ENCODE measurements around the gene IMMP2L.

DNA sequence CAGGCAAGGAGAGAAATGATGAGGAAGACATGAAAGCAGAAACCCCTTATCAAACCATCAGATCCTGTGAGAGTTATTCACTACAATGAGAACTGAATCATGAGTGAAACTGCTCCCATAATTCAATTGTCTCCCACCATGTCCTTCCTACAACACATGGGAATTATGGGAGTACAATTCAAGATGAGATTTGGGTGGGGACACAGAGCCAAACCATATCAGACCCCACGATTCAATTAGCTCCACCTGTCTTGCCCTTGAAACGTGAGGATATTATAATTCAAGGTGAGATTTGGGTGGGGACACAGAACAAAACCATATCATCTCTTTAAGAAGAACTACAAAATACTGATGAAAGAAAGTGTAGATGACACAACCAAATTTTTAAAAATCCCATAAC, 128.9 kb downstream of the IMMP2L start:
- TF ChIP-seq CTCF (IDR thresholded peaks at IDR 0.05) (no peak), POLR2A (IDR thresholded peaks at IDR 0.05) (no peak)
